K562 (cell line): ENCODE results near the gene AKAP12. TPM values are rescaled to one million over a fixed set of nuclear protein-coding genes. Genes with fewer than 3 reads are reported as not detected.

Source experiments
- ATAC-seq: fragments of 200-7000 bp; cut with Tn5 transposase; 3 replicates; pipeline ENCODE4 v1.9.1; 2020; ENCODE audit warnings: moderate library complexity
- BruUV-seq: library from RNA; stranded (reverse); fragments of 400-500 nt; replicated peaks from 2 replicates; lab custom pipeline; 2021; lab: Mats Ljungman, UMichigan
- CTCF ChIA-PET: fragments of 300-600 bp; formaldehyde crosslinking; extraction: SDS; loops from one replicate; lab custom pipeline; 2021; ENCODE audit warnings: low intra/inter-chr PET ratio; lab: Yijun Ruan, JAX
- POLR2A ChIA-PET: fragments of 300-600, 350-650 bp; sonication (Branson Sonifier 250); formaldehyde crosslinking; extraction: SDS; loops from one replicate; lab custom pipeline; 2021; ENCODE audit warnings: antibody characterized with exemption, inconsistent platforms; lab: Yijun Ruan, JAX
- DNase-seq, 4 experiments: peaks; one replicate each; pipeline versions ENCODE4 v3.0.0 to v3.0.0-alpha.2; 2011 to 2018; ENCODE audit warnings: low spot score in 3 of 4, mixed read lengths in 3 of 4; ENCODE audit errors: extremely low read depth in 1 of 4
- FAIRE-seq: peaks from 2 replicates; lab custom pipeline; 2011; peaks lifted over from hg19 to GRCh38; lab: Jason Lieb, UNC
- H2AFZ ChIP-seq: 2 replicates; pipeline ENCODE4 v1.6.0; 2011; ENCODE audit warnings: low read depth, low read length, control low read depth, inconsistent platforms
- H3K27ac ChIP-seq: fragments of 200-600 bp; 3 replicates; pipeline ENCODE4 v1.8.0; 2011; ENCODE audit warnings: low read depth, mild to moderate bottlenecking, control low read depth, inconsistent platforms, low read length, moderate library complexity, mixed read lengths; ENCODE audit errors: extremely low read depth
- H3K27me3 ChIP-seq, 2 experiments: fragments of 300-600 bp in 1 of 2; 2 replicates in 1 of 2; 3 replicates in 1 of 2; pipeline versions ENCODE4 v1.6.0 to v1.8.0; 2011; ENCODE audit warnings: inconsistent platforms in 2 of 2, low read length in 2 of 2, mild to moderate bottlenecking in 1 of 2, mixed read lengths in 1 of 2, moderate library complexity in 1 of 2; ENCODE audit not compliant: control insufficient read depth in 2 of 2, insufficient read depth in 2 of 2
- H3K36me3 ChIP-seq: fragments of 300-600 bp; 3 replicates; pipeline ENCODE4 v1.8.0; 2011; ENCODE audit warnings: mild to moderate bottlenecking, low read length, inconsistent platforms; ENCODE audit not compliant: control insufficient read depth, insufficient read depth
- H3K4me1 ChIP-seq, 2 experiments: fragments of 200-600 bp in 1 of 2; replicated peaks in 1 of 2; 2 replicates in 1 of 2; 3 replicates in 1 of 2; pipeline versions ENCODE4 v1.5.1 to v1.8.0; 2011; ENCODE audit warnings: inconsistent platforms in 2 of 2, low read length in 2 of 2, mild to moderate bottlenecking in 1 of 2, mixed read lengths in 1 of 2, moderate library complexity in 1 of 2; ENCODE audit not compliant: control insufficient read depth in 2 of 2, insufficient read depth in 2 of 2
- H3K4me2 ChIP-seq: 2 replicates; pipeline ENCODE4 v1.6.1; 2011; ENCODE audit warnings: low read length, control low read depth, inconsistent platforms, mixed read lengths; ENCODE audit not compliant: insufficient read depth
- H3K4me3 ChIP-seq: fragments of 200-600 bp; sonication (generic), shearing (Covaris generic); 2 replicates; pipeline ENCODE4 v1.5.1; 2016; ENCODE audit warnings: control low read depth, inconsistent platforms
- H3K79me2 ChIP-seq: fragments of 200-600 bp; 3 replicates; pipeline ENCODE4 v1.8.0; 2011; ENCODE audit warnings: low read length, inconsistent platforms; ENCODE audit not compliant: control insufficient read depth, insufficient read depth
- H3K9ac ChIP-seq, 2 experiments: 2 replicates each; pipeline versions ENCODE4 v1.6.0 to v1.6.1; 2011; ENCODE audit warnings: low read depth in 2 of 2, low read length in 2 of 2, control low read depth in 1 of 2, inconsistent platforms in 1 of 2, mild to moderate bottlenecking in 1 of 2, mixed read lengths in 1 of 2; ENCODE audit not compliant: insufficient read depth in 1 of 2
- H3K9me1 ChIP-seq: one replicate; pipeline ENCODE4 v1.6.0; 2011; ENCODE audit warnings: inconsistent platforms, mild to moderate bottlenecking, low read length, moderate library complexity; ENCODE audit not compliant: control insufficient read depth, insufficient read depth
- H3K9me3 ChIP-seq: replicated peaks from 2 replicates; pipeline ENCODE4 v1.5.1; 2011; ENCODE audit warnings: low read depth, low read length, inconsistent platforms; ENCODE audit not compliant: control insufficient read depth, insufficient read depth
- H4K20me1 ChIP-seq: replicated peaks from 2 replicates; pipeline ENCODE4 v1.6.1; 2011; ENCODE audit warnings: low read length, inconsistent platforms, mixed read lengths; ENCODE audit not compliant: control insufficient read depth, insufficient read depth
- C11orf30 ChIP-seq: fragments of 450-650 bp; IDR thresholded peaks from 2 replicates; pipeline ENCODE4 v1.6.1; 2016; ENCODE audit warnings: low read depth, mild to moderate bottlenecking
- DEAF1 ChIP-seq: fragments of 450-650 bp; formaldehyde crosslinking; IDR thresholded peaks from 2 replicates; pipeline ENCODE4 v1.4.0; 2020; ENCODE audit warnings: mild to moderate bottlenecking, moderate library complexity
- JUN ChIP-seq, 2 experiments: sonication (generic) in 1 of 2; formaldehyde crosslinking in 1 of 2; IDR thresholded peaks; 2 replicates each; pipeline versions ENCODE4 v1.6.1 to v1.8.0; 2012 to 2022; ENCODE audit warnings: borderline replicate concordance in 2 of 2, mild to moderate bottlenecking in 2 of 2, improper control_type of control experiment in 1 of 2, low read depth in 1 of 2, low read length in 1 of 2, missing genetic modification reagents in 1 of 2
- NCOA1 ChIP-seq: fragments of 450-650 bp; IDR thresholded peaks from 2 replicates; pipeline ENCODE4 v1.6.1; 2016; ENCODE audit warnings: low read depth
- PHB2 ChIP-seq: fragments of 450-650 bp; IDR thresholded peaks from 2 replicates; pipeline ENCODE4 v1.6.1; 2017; ENCODE audit warnings: low read depth
- ZNF212 ChIP-seq: fragments of 450-650 bp; formaldehyde crosslinking; IDR thresholded peaks from 2 replicates; pipeline ENCODE4 v1.4.0; 2020; ENCODE audit warnings: mild to moderate bottlenecking
- ZNF584 ChIP-seq: fragments of 200-800 bp; sonication (Bioruptor generic); IDR thresholded peaks from 2 replicates; pipeline ENCODE4 v1.6.1; 2016; ENCODE audit warnings: low read depth, mild to moderate bottlenecking, missing genetic modification characterization, missing compliant biosample characterization
- ZNF586 ChIP-seq: fragments of 450-650 bp; formaldehyde crosslinking; conservative IDR thresholded peaks from 2 replicates; pipeline ENCODE4 v1.4.0; 2020; ENCODE audit warnings: mild to moderate bottlenecking, moderate library complexity
- WGBS: fragments of 100-300 bp; shearing (Covaris generic); methylation state at CpG from one replicate; pipeline ENCODE4 v1.1.6; 2016; ENCODE audit warnings: low coverage, mixed read lengths; ENCODE audit not compliant: insufficient coverage; ENCODE audit errors: missing lambda C conversion rate; 5-methylcytosine and 5-hydroxymethylcytosine counted together
- in situ Hi-C: fragments of 300-500 bp; cut with MboI; formaldehyde crosslinking; loops from 4 replicates; pipeline ENCODE4 v1.15.0; 2018; ENCODE audit warnings: inconsistent platforms, mixed read lengths
- intact Hi-C: fragments of 100-400 bp; cut with micrococcal nuclease; formaldehyde crosslinking; loops from 2 replicates; pipeline ENCODE4 v1.14.2; 2022
- polyA plus RNA-seq, 8 experiments: library from polyadenylated mRNA; depleted of rRNA in 4 of 8; stranded (reverse) in 5 of 8; unstranded in 3 of 8; fragments of >200 nt; fragmentation: Nextera tagmentation in 2 of 8; fragmentation: Illumina TruSeq in 1 of 8; extraction: Ambion mirVana in 2 of 8; extraction: Trizol in 1 of 8; gene quantifications; 2 replicates each; pipeline versions ENCODE4 v1.2.1 to v1.2.3, GENCODE V29; 2011 to 2014; ENCODE audit warnings: inconsistent platforms in 1 of 8, missing spikeins in 1 of 8
- total RNA-seq, 7 experiments: library from RNA; depleted of rRNA in 6 of 7; stranded (reverse); fragments of >200 nt in 6 of 7; fragmentation: Illumina TruSeq in 2 of 7; extraction: Trizol in 2 of 7; gene quantifications; 2 replicates each; pipeline versions ENCODE4 v1.2.1 to v1.2.3, GENCODE V29; 2011 to 2021; ENCODE audit warnings: low replicate concordance in 1 of 7
- TF ChIP-seq, protein P1 (sequence below), 2 experiments: fragments of 450-650 bp; formaldehyde crosslinking in 1 of 2; IDR thresholded peaks; 2 replicates each; pipeline versions ENCODE4 v1.4.0 to v1.6.1; 2014 to 2020; ENCODE audit warnings: mild to moderate bottlenecking in 2 of 2, borderline replicate concordance in 1 of 2, low read depth in 1 of 2

AKAP12 gene
- total and polyA plus RNA-seq, 9 of the 15 experiments (the other 6 are each of a cell fraction or from before 2014, with no cell fraction given) = 0.08 to 2.0 (median 0.62) TPM

GRCh38 chr6:151323791-151324487, 84.2 kb downstream of the AKAP12 start:
- no peaks in the 10 kb centered on the region for H3K9me1 ChIP-seq
- in situ Hi-C loops (no loop called here), intact Hi-C loops (loop anchor here (1.0 to 10.0 kb wide), 5 partner anchors 157 to 507 kb away; no protein-coding TSS in a partner anchor)
- FAIRE-seq (peak; percentile 92), ATAC-seq (peak; percentile 95), DNase-seq (peak; percentile 73 to 85 (median 82))
- BruUV-seq = no TSS peak
- H3K4me3 ChIP-seq = no peak overlapping the region
- H3K4me1 ChIP-seq = peaks cover 0 to 6% of the 10 kb centered on the region in 2 experiments; a peak in 2 of 5 replicates
- H3K36me3 ChIP-seq = no peaks in the 10 kb centered on the region
- peaks cover 37 to 51% of the 10 kb centered on the region in 2 experiments for H3K27me3 ChIP-seq
- ChIA-PET CTCF (interaction anchor here (0.6 to 3.5 kb wide), 8 partner anchors 10 to 506 kb away, joined by 3 to 40 read pairs (median 4); no protein-coding TSS in a partner anchor), POLR2A (interaction anchor here (0.6 to 1.4 kb wide), 12 partner anchors 11 to 701 kb away, joined by 3 to 6 read pairs (median 4); no protein-coding TSS in a partner anchor)
- H3K9ac ChIP-seq = no peak overlapping the region
- no peaks in the 10 kb centered on the region for H4K20me1 ChIP-seq
- H3K9me3 ChIP-seq = no peaks in the 10 kb centered on the region
- H2AFZ ChIP-seq = no peak overlapping the region
- H3K4me2 ChIP-seq = no peak overlapping the region
- WGBS = under 1% methylated on average over 12 of the region's 12 CpGs
- H3K79me2 ChIP-seq = no peaks in the 10 kb centered on the region
- no peak overlapping the region for H3K27ac ChIP-seq
- TF ChIP-seq JUN (IDR thresholded peaks at IDR 0.05; ENCODE audit: borderline replicate concordance, low read depth, low read length) = 0 out of 2 replicates have a peak, but pooled peaks have one; percentile 12
- TF ChIP-seq JUN (CRISPR knock-in tag; IDR thresholded peaks at IDR 0.05; ENCODE audit: borderline replicate concordance) = no peak
- TF ChIP-seq ZNF212 (CRISPR knock-in tag) = no peak
- no peak for TF ChIP-seq PHB2
- TF ChIP-seq DEAF1 (CRISPR knock-in tag) = peak; percentile 91
- TF ChIP-seq, protein P1, sequence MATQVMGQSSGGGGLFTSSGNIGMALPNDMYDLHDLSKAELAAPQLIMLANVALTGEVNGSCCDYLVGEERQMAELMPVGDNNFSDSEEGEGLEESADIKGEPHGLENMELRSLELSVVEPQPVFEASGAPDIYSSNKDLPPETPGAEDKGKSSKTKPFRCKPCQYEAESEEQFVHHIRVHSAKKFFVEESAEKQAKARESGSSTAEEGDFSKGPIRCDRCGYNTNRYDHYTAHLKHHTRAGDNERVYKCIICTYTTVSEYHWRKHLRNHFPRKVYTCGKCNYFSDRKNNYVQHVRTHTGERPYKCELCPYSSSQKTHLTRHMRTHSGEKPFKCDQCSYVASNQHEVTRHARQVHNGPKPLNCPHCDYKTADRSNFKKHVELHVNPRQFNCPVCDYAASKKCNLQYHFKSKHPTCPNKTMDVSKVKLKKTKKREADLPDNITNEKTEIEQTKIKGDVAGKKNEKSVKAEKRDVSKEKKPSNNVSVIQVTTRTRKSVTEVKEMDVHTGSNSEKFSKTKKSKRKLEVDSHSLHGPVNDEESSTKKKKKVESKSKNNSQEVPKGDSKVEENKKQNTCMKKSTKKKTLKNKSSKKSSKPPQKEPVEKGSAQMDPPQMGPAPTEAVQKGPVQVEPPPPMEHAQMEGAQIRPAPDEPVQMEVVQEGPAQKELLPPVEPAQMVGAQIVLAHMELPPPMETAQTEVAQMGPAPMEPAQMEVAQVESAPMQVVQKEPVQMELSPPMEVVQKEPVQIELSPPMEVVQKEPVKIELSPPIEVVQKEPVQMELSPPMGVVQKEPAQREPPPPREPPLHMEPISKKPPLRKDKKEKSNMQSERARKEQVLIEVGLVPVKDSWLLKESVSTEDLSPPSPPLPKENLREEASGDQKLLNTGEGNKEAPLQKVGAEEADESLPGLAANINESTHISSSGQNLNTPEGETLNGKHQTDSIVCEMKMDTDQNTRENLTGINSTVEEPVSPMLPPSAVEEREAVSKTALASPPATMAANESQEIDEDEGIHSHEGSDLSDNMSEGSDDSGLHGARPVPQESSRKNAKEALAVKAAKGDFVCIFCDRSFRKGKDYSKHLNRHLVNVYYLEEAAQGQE (IDR thresholded peaks at IDR 0.05; ENCODE audit: borderline replicate concordance) = peak; percentile 93
- TF ChIP-seq, protein P1 (CRISPR knock-in tag; IDR thresholded peaks at IDR 0.05; ENCODE audit: low read depth) = no peak
- no peak for TF ChIP-seq ZNF584
- no peak for TF ChIP-seq C11orf30
- no peak for TF ChIP-seq ZNF586 (CRISPR knock-in tag)
- no peak for TF ChIP-seq NCOA1
